Measurements from ENCODE around the gene NCR3LG1. TPM values are rescaled to one million over a fixed set of nuclear protein-coding genes. Genes with fewer than 3 reads are reported as not detected.

Gene NCR3LG1
- total and polyA plus RNA-seq, 2 of the 8 experiments (the other 6 are each of a cell fraction or from before 2014, with no cell fraction given) = 0.68 to 1.9 TPM

GRCh38 chr11:17406818-17407149, 55.2 kb downstream of the NCR3LG1 start (continued):
- TF ChIP-seq CHD7 (IDR thresholded peaks at IDR 0.05; ENCODE audit: insufficient replicate concordance, low read length) (no peak), HDAC2 (IDR thresholded peaks at IDR 0.05; ENCODE audit: borderline replicate concordance in 1 of 2, low read depth in 2 of 2, low read length in 2 of 2) (no peak), GTF2F1 (IDR thresholded peaks at IDR 0.05; ENCODE audit: borderline replicate concordance, low read depth, low read length) (no peak), PHF8 (conservative IDR thresholded peaks at IDR 0.05; ENCODE audit: low read depth, low read length) (no peak), TCF12 (IDR thresholded peaks at IDR 0.05; ENCODE audit: low read depth, low read length) (no peak), RNF2 (IDR thresholded peaks at IDR 0.05; ENCODE audit: borderline replicate concordance, low read depth, low read length, missing control alignments, poor library complexity, severe bottlenecking) (no peak), YY1 (IDR thresholded peaks at IDR 0.05; ENCODE audit: low read depth, low read length) (no peak), ZNF274 (IDR thresholded peaks at IDR 0.05; ENCODE audit: borderline replicate concordance, extremely low read depth, low read length) (no peak)

Data from H1 (cell line).